ENCODE data around the gene VPS35L. TPM values are rescaled to one million over a fixed set of nuclear protein-coding genes. Genes with fewer than 3 reads are reported as not detected.
A peak's percentile ranks its signal among the peaks of the same experiment; 100 is the strongest.

VPS35L gene
- total and polyA plus RNA-seq, 2 of the 13 experiments (the other 11 are each of a cell fraction or from before 2014, with no cell fraction given): 1.4 to 1.6 TPM

- TF ChIP-seq ZNF710 (CRISPR knock-in tag; IDR thresholded peaks at IDR 0.05; ENCODE audit: borderline replicate concordance) (peak; percentile 52; the same call in 1 of the 2 replicates), ELK4 (CRISPR knock-in tag; IDR thresholded peaks at IDR 0.05; ENCODE audit: borderline replicate concordance) (no peak), GFI1 (CRISPR knock-in tag; IDR thresholded peaks at IDR 0.05; ENCODE audit: borderline replicate concordance) (peak; percentile 56; the same call in 1 of the 2 replicates), ADNP (CRISPR knock-in tag; IDR thresholded peaks at IDR 0.05) (peak; percentile 55; the same call in 1 of the 2 replicates), POGZ (CRISPR knock-in tag; IDR thresholded peaks at IDR 0.05) (peak; percentile 97), ZHX1 (CRISPR knock-in tag; IDR thresholded peaks at IDR 0.05; ENCODE audit: low read depth) (peak; percentile 99), ZNF792 (CRISPR knock-in tag; IDR thresholded peaks at IDR 0.05) (peak; percentile 85), HOXD1 (CRISPR knock-in tag; IDR thresholded peaks at IDR 0.05) (no peak; the same call in 1 of the 2 replicates), NFIB (CRISPR knock-in tag; IDR thresholded peaks at IDR 0.05; ENCODE audit: borderline replicate concordance) (no peak), EHMT2 (IDR thresholded peaks at IDR 0.05; ENCODE audit: borderline replicate concordance, low read depth, low read length) (peak; percentile 89; the same call in 1 of the 2 replicates), ZNF687 (CRISPR knock-in tag; IDR thresholded peaks at IDR 0.05) (peak; percentile 99)
Observed at GRCh38 chr16:19555186-19555937, at the start of gene VPS35L (continued).

Measured in HepG2 (cell line).